Measurements from ENCODE around the gene MCRIP1. TPM values are rescaled to one million over a fixed set of nuclear protein-coding genes. Genes with fewer than 3 reads are reported as not detected.
A peak's percentile ranks its signal among the peaks of the same experiment; 100 is the strongest.

The MCRIP1 gene
- total and polyA plus RNA-seq, 2 experiments from 2014 or later = 161 to 233 TPM

- Histone ChIP-seq H3K27me3 (no peaks in the 10 kb centered on the region), H3K4me3 (peak overlapping the region; percentile 78), H3K9me3 (ENCODE audit: low read depth) (no peaks in the 10 kb centered on the region), H3K4me1 (ENCODE audit: low read depth) (peaks cover 5% of the 10 kb centered on the region), H3K27ac (peak overlapping the region; percentile 92), H3K36me3 (no peaks in the 10 kb centered on the region)
- TF ChIP-seq CTCF (IDR thresholded peaks at IDR 0.05; ENCODE audit: low read depth, low read length) = no peak
- DNase-seq (ENCODE audit: low read depth in 1 of 2, low spot score in 1 of 2) = no peak
Measured at GRCh38 chr17:81833921-81834830, 1.1 kb upstream of the MCRIP1 start.

- H3K4me3 ChIP-seq = peak overlapping the region; percentile 91
- H3K36me3 ChIP-seq = no peaks in the 10 kb centered on the region
- H3K9me3 ChIP-seq (ENCODE audit: low read depth) = no peaks in the 10 kb centered on the region
- TF ChIP-seq CTCF (IDR thresholded peaks at IDR 0.05; ENCODE audit: low read depth, low read length) = no peak
- H3K4me1 ChIP-seq (ENCODE audit: low read depth) = no peaks in the 10 kb centered on the region
- H3K27ac ChIP-seq = peak overlapping the region; percentile 62
- peak in 1 of 2 donors; percentile 17 for DNase-seq (ENCODE audit: low read depth in 1 of 2, low spot score in 1 of 2)
- H3K27me3 ChIP-seq = no peaks in the 10 kb centered on the region
Measured at GRCh38 chr17:81832608-81833159, 407 bp downstream of the MCRIP1 start.

- Histone ChIP-seq H3K9me3 (ENCODE audit: low read depth) (no peaks in the 10 kb centered on the region), H3K36me3 (no peaks in the 10 kb centered on the region), H3K27me3 (no peaks in the 10 kb centered on the region), H3K4me3 (peak overlapping the region; percentile 91), H3K27ac (peak overlapping the region; percentile 62), H3K4me1 (ENCODE audit: low read depth) (no peaks in the 10 kb centered on the region)
- DNase-seq (ENCODE audit: low read depth in 1 of 2, low spot score in 1 of 2) = no peak
- no peak for TF ChIP-seq CTCF (IDR thresholded peaks at IDR 0.05; ENCODE audit: low read depth, low read length)
Measured at GRCh38 chr17:81831957-81832607, 1.0 kb downstream of the MCRIP1 start.

GRCh38 chr17:81831563-81831956 lies 1.5 kb downstream of the MCRIP1 start:
- Histone ChIP-seq H3K27ac (no peak overlapping the region), H3K27me3 (no peaks in the 10 kb centered on the region), H3K4me3 (no peak overlapping the region), H3K36me3 (no peaks in the 10 kb centered on the region), H3K4me1 (ENCODE audit: low read depth) (no peaks in the 10 kb centered on the region), H3K9me3 (ENCODE audit: low read depth) (no peaks in the 10 kb centered on the region)
- no peak for TF ChIP-seq CTCF (IDR thresholded peaks at IDR 0.05; ENCODE audit: low read depth, low read length)
- no peak for DNase-seq (ENCODE audit: low read depth in 1 of 2, low spot score in 1 of 2)

GRCh38 chr17:81829858-81830257 lies 3.2 kb downstream of the MCRIP1 start:
- no peak for DNase-seq (ENCODE audit: low read depth in 1 of 2, low spot score in 1 of 2)
- no peaks in the 10 kb centered on the region for H3K9me3 ChIP-seq (ENCODE audit: low read depth)
- H3K36me3 ChIP-seq = no peaks in the 10 kb centered on the region
- no peak overlapping the region for H3K27ac ChIP-seq
- no peak overlapping the region for H3K4me3 ChIP-seq
- no peaks in the 10 kb centered on the region for H3K4me1 ChIP-seq (ENCODE audit: low read depth)
- no peak for TF ChIP-seq CTCF (IDR thresholded peaks at IDR 0.05; ENCODE audit: low read depth, low read length)
- no peaks in the 10 kb centered on the region for H3K27me3 ChIP-seq
